K562 (cell line): ENCODE data around the gene GPRIN2. TPM values are rescaled to one million over a fixed set of nuclear protein-coding genes. Genes with fewer than 3 reads are reported as not detected.
A peak's percentile ranks its signal among the peaks of the same experiment; 100 is the strongest.

ENCODE experiments used
- C11orf30 ChIP-seq: fragments of 450-650 bp; IDR thresholded peaks from 2 replicates; pipeline ENCODE4 v1.6.1; 2016; ENCODE audit warnings: low read depth, mild to moderate bottlenecking
- CCNT2 ChIP-seq: IDR thresholded peaks from 2 replicates; pipeline ENCODE4 v1.6.1; 2011; ENCODE audit warnings: borderline replicate concordance, low read depth, mild to moderate bottlenecking, moderate library complexity, mixed read lengths, low read length; ENCODE audit not compliant: insufficient read length; ENCODE audit errors: extremely low read depth
- CREM ChIP-seq: IDR thresholded peaks from 2 replicates; pipeline ENCODE4 v1.6.1; 2014; ENCODE audit warnings: antibody characterized with exemption, low read depth
- FOXP1 ChIP-seq: sonication (generic); formaldehyde crosslinking; IDR thresholded peaks from 2 replicates; pipeline ENCODE4 v1.8.0; 2022; ENCODE audit warnings: mild to moderate bottlenecking, missing genetic modification reagents
- HMG20A ChIP-seq: fragments of 450-650 bp; formaldehyde crosslinking; conservative IDR thresholded peaks from 2 replicates; pipeline ENCODE4 v1.4.0; 2020; ENCODE audit warnings: mild to moderate bottlenecking, mixed read lengths
- KDM1A ChIP-seq, 2 experiments: fragments of 450-650 bp; IDR thresholded peaks; 2 replicates each; pipeline ENCODE4 v1.6.1; 2016; ENCODE audit warnings: mild to moderate bottlenecking in 2 of 2
- KLF6 ChIP-seq: fragments of 250-450 bp; sonication (Bioruptor Pico); IDR thresholded peaks from 2 replicates; pipeline ENCODE4 v1.4.0; 2020; ENCODE audit warnings: mild to moderate bottlenecking, moderate library complexity, borderline replicate concordance
- MAFG ChIP-seq: fragments of 450-650 bp; conservative IDR thresholded peaks from 2 replicates; pipeline ENCODE4 v1.6.1; 2016; ENCODE audit warnings: missing genetic modification characterization, missing compliant biosample characterization
- NFE2L1 ChIP-seq: fragments of 450-650 bp; IDR thresholded peaks from 2 replicates; pipeline ENCODE4 v1.6.1; 2016; ENCODE audit warnings: missing genetic modification characterization, low read depth, mild to moderate bottlenecking, missing compliant biosample characterization, moderate library complexity, borderline replicate concordance
- PCBP1 ChIP-seq: fragments of 200-400 bp; formaldehyde crosslinking; IDR thresholded peaks from 2 replicates; pipeline ENCODE4 v1.6.1; 2018; ENCODE audit warnings: mild to moderate bottlenecking, low read depth, low read length; ENCODE audit not compliant: poor library complexity, severe bottlenecking
- POLR3G ChIP-seq: IDR thresholded peaks from 2 replicates; pipeline ENCODE4 v1.6.1; 2011; ENCODE audit not compliant: insufficient read length, insufficient replicate concordance; ENCODE audit errors: extremely low read depth
- RCOR1 ChIP-seq, 2 experiments: IDR thresholded peaks; 2 replicates each; pipeline ENCODE4 v1.6.1; 2012; ENCODE audit warnings: low read depth in 2 of 2, low read length in 2 of 2, borderline replicate concordance in 1 of 2, improper control_type of control experiment in 1 of 2
- SRSF3 ChIP-seq: fragments of 200-400 bp; formaldehyde crosslinking; IDR thresholded peaks from 2 replicates; pipeline ENCODE4 v1.6.1; 2016; ENCODE audit warnings: mild to moderate bottlenecking, low read length, moderate library complexity; ENCODE audit not compliant: insufficient read depth
- ZFP30 ChIP-seq: fragments of 250-450 bp; sonication (Bioruptor Pico); IDR thresholded peaks from 2 replicates; pipeline ENCODE4 v1.8.0; 2022; ENCODE audit warnings: moderate library complexity, mild to moderate bottlenecking, inconsistent platforms, borderline replicate concordance
- ZNF444 ChIP-seq: fragments of 250-450 bp; sonication (Bioruptor Pico); IDR thresholded peaks from 2 replicates; pipeline ENCODE4 v1.4.0; 2020; ENCODE audit warnings: mild to moderate bottlenecking, moderate library complexity
- ZNF717 ChIP-seq: fragments of 250-450 bp; sonication (Bioruptor Pico); IDR thresholded peaks from 2 replicates; pipeline ENCODE4 v1.5.0; 2021
- polyA plus RNA-seq, 8 experiments: library from polyadenylated mRNA; depleted of rRNA in 4 of 8; stranded (reverse) in 5 of 8; unstranded in 3 of 8; fragments of >200 nt; fragmentation: Nextera tagmentation in 2 of 8; fragmentation: Illumina TruSeq in 1 of 8; extraction: Ambion mirVana in 2 of 8; extraction: Trizol in 1 of 8; gene quantifications; 2 replicates each; pipeline versions ENCODE4 v1.2.1 to v1.2.3, GENCODE V29; 2011 to 2014; ENCODE audit warnings: inconsistent platforms in 1 of 8, missing spikeins in 1 of 8
- total RNA-seq, 7 experiments: library from RNA; depleted of rRNA in 6 of 7; stranded (reverse); fragments of >200 nt in 6 of 7; fragmentation: Illumina TruSeq in 2 of 7; extraction: Trizol in 2 of 7; gene quantifications; 2 replicates each; pipeline versions ENCODE4 v1.2.1 to v1.2.3, GENCODE V29; 2011 to 2021; ENCODE audit warnings: low replicate concordance in 1 of 7
- TF ChIP-seq, protein P1 (sequence below): fragments of 250-450 bp; sonication (Bioruptor Pico); IDR thresholded peaks from 2 replicates; pipeline ENCODE4 v1.5.0; 2021; ENCODE audit warnings: mild to moderate bottlenecking, borderline replicate concordance
- TF ChIP-seq, protein P2 (sequence below): fragments of 250-450 bp; sonication (Bioruptor Pico); IDR thresholded peaks from 2 replicates; pipeline ENCODE4 v1.9.0; 2021; ENCODE audit warnings: mild to moderate bottlenecking
- TF ChIP-seq, protein P3 (sequence below): fragments of 450-650 bp; conservative IDR thresholded peaks from 2 replicates; pipeline ENCODE4 v1.6.1; 2016; ENCODE audit warnings: missing genetic modification characterization, low read depth, mild to moderate bottlenecking, missing compliant biosample characterization, moderate library complexity
- TF ChIP-seq, protein P4 (sequence below), 3 experiments: IDR thresholded peaks in 2 of 3; conservative IDR thresholded peaks in 1 of 3; 2 replicates each; pipeline ENCODE4 v1.5.1; 2011 to 2012; ENCODE audit warnings: low read length in 3 of 3, mild to moderate bottlenecking in 3 of 3, control low read depth in 2 of 3, improper control_type of control experiment in 1 of 3, inconsistent platforms in 1 of 3, low read depth in 1 of 3, mixed read lengths in 1 of 3, moderate library complexity in 1 of 3; ENCODE audit not compliant: insufficient read depth in 2 of 3

The GPRIN2 gene
- total and polyA plus RNA-seq, 9 of the 15 experiments (the other 6 are each of a cell fraction or from before 2014, with no cell fraction given), result not detected

DNA sequence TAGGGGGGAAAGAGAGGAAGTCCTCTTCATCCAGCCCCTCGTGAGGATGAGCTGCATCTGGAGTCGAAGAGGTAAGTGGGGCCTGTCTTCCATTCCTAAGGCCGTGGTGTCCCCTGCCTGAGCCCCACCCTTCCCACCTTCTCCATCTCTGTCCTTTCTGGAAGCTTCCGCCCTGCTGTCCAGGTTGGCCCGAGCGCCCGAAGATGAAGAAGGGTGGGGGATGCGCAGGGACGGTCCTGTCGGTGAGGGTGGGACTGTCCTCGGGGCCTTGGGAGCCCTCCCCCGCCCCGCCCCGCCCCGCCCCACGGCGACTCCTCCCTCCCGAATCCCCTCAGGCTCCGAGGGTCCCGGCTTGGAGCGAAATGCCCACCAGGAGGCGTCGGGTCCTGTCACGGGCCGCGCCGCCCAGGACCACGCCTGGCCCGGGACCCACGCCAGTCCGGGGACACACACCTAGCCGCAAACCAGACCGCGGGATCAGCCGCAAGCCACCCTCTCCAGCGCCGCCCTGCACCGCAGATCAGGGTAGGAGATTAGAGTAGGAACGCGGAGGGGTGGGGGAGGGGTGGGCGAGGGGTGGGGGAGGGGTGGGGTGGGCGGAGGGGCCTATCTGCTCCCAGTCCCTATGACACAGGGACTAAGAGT lies 15.3 kb downstream of the GPRIN2 start (continued):
- TF ChIP-seq, protein P1, sequence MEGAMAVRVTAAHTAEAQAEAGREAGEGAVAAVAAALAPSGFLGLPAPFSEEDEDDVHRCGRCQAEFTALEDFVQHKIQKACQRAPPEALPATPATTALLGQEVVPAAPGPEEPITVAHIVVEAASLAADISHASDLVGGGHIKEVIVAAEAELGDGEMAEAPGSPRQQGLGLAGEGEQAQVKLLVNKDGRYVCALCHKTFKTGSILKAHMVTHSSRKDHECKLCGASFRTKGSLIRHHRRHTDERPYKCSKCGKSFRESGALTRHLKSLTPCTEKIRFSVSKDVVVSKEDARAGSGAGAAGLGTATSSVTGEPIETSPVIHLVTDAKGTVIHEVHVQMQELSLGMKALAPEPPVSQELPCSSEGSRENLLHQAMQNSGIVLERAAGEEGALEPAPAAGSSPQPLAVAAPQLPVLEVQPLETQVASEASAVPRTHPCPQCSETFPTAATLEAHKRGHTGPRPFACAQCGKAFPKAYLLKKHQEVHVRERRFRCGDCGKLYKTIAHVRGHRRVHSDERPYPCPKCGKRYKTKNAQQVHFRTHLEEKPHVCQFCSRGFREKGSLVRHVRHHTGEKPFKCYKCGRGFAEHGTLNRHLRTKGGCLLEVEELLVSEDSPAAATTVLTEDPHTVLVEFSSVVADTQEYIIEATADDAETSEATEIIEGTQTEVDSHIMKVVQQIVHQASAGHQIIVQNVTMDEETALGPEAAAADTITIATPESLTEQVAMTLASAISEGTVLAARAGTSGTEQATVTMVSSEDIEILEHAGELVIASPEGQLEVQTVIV, result no peak
- no peak for TF ChIP-seq MAFG
- TF ChIP-seq, protein P2, sequence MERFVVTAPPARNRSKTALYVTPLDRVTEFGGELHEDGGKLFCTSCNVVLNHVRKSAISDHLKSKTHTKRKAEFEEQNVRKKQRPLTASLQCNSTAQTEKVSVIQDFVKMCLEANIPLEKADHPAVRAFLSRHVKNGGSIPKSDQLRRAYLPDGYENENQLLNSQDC (CRISPR knock-in tag), result no peak
- no peak for TF ChIP-seq ZFP30 (CRISPR knock-in tag)
- TF ChIP-seq C11orf30, result no peak
- TF ChIP-seq ZNF717 (CRISPR knock-in tag), result no peak
- TF ChIP-seq HMG20A (CRISPR knock-in tag), result no peak
- peak; percentile 56 for TF ChIP-seq PCBP1
- TF ChIP-seq NFE2L1 (tag), result no peak
- TF ChIP-seq, protein P3, sequence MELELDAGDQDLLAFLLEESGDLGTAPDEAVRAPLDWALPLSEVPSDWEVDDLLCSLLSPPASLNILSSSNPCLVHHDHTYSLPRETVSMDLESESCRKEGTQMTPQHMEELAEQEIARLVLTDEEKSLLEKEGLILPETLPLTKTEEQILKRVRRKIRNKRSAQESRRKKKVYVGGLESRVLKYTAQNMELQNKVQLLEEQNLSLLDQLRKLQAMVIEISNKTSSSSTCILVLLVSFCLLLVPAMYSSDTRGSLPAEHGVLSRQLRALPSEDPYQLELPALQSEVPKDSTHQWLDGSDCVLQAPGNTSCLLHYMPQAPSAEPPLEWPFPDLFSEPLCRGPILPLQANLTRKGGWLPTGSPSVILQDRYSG (tag), result no peak
- peak; percentile 32; the same call in 1 of the 2 replicates for TF ChIP-seq FOXP1
- TF ChIP-seq KLF6 (CRISPR knock-in tag), result no peak
- TF ChIP-seq RCOR1 (IDR thresholded peaks at IDR 0.05; ENCODE audit: borderline replicate concordance in 1 of 2, low read depth in 2 of 2, low read length in 2 of 2), result peak in 1 of 2 experiments; percentile 51; a peak in 1 of 4 replicates
- TF ChIP-seq CREM, result no peak
- no peak for TF ChIP-seq POLR3G
- TF ChIP-seq, protein P4, sequence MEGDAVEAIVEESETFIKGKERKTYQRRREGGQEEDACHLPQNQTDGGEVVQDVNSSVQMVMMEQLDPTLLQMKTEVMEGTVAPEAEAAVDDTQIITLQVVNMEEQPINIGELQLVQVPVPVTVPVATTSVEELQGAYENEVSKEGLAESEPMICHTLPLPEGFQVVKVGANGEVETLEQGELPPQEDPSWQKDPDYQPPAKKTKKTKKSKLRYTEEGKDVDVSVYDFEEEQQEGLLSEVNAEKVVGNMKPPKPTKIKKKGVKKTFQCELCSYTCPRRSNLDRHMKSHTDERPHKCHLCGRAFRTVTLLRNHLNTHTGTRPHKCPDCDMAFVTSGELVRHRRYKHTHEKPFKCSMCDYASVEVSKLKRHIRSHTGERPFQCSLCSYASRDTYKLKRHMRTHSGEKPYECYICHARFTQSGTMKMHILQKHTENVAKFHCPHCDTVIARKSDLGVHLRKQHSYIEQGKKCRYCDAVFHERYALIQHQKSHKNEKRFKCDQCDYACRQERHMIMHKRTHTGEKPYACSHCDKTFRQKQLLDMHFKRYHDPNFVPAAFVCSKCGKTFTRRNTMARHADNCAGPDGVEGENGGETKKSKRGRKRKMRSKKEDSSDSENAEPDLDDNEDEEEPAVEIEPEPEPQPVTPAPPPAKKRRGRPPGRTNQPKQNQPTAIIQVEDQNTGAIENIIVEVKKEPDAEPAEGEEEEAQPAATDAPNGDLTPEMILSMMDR (IDR thresholded peaks at IDR 0.05 in 2 of 3, conservative IDR thresholded peaks at IDR 0.05 in 1 of 3; ENCODE audit: insufficient read depth in 2 of 3, low read depth in 1 of 3, low read length in 3 of 3), result peak in 2 of 3 experiments; percentile 6 to 51; a peak in 3 of 6 replicates
- no peak for TF ChIP-seq SRSF3
- peak; percentile 67 for TF ChIP-seq CCNT2
- 0 out of 4 replicates have a peak, but pooled peaks of 1 of the 2 experiments have one; percentile 8 for TF ChIP-seq KDM1A (IDR thresholded peaks at IDR 0.05)
- no peak for TF ChIP-seq ZNF444 (CRISPR knock-in tag)
